Activated CD4-positive, CD25-positive, alpha-beta regulatory T cell treated with anti-CD3 and anti-CD28 coated beads, Interleukin-2, amount 50 U/mL, for 24 hours (primary cell): ENCODE results near the gene LMO3.

Experiments
- ATAC-seq, 2 donors: fragments of 150-1000 bp; cut with Tn5 transposase; one replicate each; pipeline ENCODE4 v1.10.0; 2021; ENCODE audit warnings: mild to moderate bottlenecking in 1 of 2, moderate library complexity in 1 of 2

The LMO3 gene

DNA sequence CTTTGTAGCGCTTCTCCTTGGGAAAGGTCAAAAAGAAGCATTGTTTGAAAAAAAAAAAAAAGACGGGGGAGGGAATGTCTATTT, at the start of gene LMO3:
LMO3 (minus strand) TSS at position 46 of the 84 bp plus-strand sequence. CDS start 5,302 bp downstream, outside the sequence.
- no peak for ATAC-seq

DNA sequence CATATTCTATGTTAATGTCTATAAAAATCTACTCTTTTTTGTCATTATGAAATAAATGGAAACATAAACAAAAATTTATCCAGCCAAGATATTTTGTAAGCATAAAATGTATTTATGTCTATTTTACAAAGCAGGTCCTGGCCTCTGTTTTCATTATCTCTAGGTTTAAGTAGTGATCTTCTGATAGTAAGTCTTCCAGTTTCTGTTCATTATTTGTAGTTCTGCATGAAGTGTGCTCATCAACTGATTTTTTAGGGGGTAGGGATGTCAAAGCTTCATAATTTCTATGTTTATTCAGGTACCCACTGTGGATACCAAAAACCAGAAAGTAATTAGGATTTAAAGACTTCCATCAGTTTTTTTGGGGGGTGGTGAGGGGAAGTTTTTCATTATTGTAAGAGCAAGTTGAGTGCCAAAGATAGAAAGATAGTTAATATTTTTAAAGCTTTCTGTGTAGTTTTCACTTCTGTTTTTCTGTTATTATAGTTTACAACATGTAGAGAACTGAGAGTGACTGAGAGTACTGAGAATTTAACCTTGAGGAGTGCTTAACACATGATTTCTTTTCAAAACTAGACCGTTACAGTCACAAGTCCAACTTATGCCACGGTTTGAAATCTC, 30.6 kb upstream of the LMO3 start:
- no peak for ATAC-seq

DNA sequence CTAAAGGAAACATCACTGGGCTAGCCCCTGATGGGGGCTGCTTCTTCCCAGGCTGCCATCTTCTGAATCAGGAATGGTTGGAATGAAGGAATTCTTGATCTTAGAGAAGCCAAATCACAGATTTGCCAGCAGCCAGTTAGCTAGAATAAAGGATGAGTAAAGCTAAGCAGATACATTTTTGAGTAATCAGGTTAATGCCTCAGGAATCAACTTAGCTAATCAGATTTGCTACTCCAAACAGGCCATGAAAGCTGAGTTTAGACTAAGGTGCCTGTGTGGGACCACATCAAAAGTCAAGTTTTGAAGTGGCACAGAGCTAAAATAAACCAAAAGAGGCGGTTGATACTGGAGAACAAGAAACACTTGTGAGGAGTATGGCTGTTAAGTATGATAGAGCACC, 28.8 kb upstream of the LMO3 start:
- no peak for ATAC-seq

DNA sequence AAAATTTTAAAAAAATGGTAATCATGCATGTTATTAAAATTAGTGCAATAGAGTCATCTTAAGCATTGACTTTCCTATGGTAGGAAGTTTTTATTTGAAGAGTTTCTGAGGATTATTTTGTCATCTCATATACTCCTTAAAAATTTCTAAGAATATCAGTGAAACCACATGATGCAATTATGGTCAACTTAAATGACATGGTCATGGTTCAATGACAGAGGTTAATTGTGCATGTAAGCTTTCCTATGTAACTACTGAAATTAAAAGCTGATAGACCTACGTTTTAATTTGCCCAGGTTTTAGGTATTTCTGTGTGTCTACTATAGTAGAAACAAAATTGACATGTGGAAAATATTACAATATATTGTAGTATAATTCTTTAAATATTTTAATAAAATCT, 21.0 kb upstream of the LMO3 start:
- ATAC-seq: no peak

DNA sequence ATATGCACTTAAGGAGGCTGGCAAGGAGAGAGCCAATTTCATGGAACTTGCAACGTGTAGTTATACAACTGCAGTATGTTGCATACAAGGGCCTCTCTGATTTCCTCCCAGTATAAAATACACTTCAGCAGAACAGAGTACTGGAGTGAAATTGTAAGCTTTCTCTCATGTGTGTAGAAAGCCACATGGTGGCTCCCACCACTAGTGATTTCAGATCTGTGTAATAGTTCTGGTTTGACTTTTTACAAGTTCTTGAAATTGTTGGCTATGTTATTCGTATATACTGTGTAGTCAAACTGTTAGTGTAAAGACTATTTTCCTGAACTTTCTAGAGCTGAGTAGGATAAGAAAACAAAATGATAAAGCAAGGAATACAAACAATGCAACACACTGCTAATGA, 16.4 kb upstream of the LMO3 start:
- no peak for ATAC-seq

DNA sequence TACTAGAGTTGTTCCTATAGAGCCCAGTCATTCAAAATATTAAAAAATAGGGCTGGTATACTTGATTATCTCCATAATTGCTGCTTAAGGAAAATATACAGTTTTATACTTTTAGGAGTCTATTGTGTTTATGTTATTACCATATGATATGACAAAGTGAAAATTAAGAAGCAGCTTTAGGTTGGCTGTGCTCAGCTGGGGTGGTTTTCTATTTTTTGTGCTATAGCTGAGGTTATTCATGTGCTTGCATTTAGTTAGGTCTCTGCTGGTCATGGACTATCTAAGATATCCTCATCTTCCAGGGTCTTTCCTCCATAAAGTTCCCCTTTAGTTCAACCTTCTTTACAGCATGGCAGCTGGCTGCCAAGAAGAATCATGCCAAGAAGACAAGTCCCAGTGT, 13.6 kb upstream of the LMO3 start:
- ATAC-seq: no peak

DNA sequence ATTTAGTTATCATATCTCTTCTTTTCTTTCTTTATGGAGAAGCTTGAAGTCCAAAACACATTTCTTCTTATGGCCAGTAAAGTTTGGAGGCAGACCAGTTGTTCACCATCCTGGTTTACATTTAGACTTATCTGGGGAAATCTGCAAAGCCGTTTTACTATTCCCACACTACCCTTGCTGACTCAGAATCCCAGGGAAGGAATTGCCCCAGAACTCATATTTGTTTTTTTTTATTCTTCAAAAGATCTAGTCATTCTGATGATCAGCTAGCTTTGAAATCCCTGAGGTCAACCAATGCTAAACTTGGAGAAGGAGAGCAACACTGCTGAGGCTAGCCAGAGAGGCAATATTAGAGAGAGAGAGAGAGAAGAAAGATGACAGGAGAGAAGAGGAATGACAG, 12.3 kb upstream of the LMO3 start:
- no peak for ATAC-seq

DNA sequence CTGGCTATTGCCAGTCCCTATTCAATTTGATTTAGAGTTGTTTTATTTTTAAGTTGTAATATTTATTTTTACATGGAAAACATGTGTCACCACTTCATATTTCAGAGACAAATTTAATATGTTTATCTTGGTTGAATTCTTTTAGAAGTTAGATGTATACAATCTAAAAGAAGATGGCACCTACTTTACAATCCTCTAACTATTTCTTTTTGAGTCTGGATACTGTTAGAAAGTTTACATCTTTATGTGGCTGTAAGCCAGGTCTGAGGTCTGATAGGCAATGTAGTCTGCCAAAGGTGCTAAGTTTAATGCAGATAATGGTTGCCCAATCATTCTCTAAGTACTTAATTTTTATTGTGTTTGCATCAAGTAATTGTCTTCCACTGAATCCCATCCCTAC, 7.2 kb upstream of the LMO3 start:
- no peak for ATAC-seq

DNA sequence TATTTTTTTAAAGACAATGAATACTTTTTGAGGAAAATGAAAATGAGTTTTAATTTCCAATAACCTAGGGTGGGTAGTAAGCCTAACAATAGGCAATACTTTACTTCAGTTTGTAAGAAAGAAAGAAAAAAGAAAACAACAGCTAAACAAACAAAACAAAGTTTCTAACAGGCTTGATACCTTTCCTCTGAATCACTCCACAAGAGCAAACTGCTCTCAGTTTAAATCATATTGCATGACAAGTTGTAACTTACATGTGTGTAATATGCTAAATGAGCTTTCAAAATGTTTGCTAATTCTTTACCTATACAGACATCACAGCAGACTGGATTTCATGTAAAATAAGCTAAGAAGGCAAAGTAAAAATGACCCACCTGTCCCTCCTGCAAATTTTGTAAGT, 6.7 kb upstream of the LMO3 start:
- no peak for ATAC-seq

DNA sequence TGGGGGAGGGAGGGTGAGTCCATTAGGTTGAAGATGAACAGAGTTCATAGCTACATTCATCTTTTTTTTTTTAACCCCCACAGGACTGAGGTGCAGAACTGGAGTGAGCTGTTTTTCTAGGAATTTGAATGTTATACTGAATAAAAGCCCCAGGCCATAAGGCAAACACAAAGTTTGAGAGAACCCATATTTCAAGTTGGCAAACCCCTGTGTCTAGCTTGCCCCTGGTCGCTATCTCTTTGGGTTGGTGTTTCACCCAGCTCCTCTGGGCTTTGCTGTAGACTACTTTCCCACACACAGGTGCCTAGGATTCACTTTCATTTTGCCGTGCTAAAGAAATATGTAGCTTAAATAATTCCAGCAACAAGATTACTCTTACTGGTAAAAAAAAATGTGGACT, 5.2 kb upstream of the LMO3 start:
- no peak for ATAC-seq

DNA sequence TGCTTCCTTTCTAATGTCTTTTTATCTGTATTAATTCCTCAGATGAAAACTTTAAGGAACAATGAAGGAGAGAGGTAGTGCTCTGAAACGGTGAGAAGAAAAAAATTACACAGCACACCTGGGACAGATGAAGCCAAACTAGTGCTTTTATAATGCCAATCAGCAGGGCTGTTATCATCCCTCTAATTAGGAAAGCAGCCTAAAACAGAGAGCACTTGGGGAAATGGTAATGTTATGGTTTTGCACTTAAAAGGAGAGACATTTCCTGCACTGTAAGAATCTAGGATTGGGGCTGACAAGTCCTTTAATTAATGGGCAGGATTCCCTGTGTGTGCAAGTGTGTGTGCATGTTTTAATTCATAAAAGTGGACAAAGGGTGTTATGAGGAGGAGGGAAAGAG, 4.8 kb upstream of the LMO3 start:
- no peak for ATAC-seq

DNA sequence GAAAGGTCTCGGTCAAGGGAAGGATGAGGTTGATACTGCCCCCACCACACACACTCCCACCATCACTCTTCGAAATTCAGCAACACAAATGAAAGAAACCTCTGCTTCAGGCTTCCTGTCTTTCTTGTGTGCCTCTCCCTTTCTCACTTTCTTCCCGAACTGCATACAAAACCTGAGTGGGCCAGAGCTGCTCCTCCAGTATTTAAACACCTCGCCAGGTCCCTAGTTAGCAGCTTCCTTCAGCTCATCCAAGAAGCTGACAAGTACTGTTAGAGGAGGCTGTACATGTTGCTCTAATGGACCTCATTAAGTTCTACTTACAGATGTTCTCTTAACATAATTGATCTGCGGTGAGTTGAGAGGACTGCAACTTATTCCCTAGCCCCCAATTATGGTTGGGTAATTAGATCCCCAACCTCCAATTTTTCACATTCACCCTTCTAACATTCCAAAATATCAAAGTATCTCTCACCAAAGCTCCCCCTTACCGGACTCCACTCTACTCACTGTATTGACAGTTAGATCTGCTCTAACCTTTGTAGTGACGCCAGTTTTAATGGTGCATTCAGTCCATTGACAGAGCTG, 4.1 kb upstream of the LMO3 start:
- ATAC-seq: no peak

DNA sequence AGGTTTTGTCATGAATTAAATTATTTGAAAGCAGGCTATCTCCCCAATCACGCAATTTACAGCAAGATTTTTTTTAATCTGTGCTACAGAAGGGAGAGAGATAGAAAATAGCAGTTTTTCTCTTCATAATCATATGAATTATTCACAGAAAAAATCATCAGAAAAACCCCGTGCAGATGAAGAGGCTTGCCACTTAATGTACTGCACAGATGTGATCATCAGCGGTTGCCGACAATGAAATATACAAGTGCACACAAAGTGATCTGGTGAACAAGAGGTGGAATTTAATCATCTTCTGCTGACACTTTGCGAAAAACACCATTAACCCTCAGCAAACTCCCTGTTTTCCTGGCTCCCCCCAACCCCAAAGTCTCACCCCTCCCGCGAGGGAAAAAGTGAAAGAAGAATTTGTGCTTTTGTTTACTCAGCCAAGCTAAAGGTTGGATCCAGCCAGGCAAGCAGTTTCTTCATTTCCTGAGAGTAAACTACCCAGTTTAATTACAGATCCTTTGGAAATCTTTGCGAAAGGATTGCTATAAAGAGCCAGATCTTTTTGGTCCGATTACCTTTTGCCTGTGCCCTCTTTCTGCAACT, 3.1 kb upstream of the LMO3 start:
- ATAC-seq: no peak

DNA sequence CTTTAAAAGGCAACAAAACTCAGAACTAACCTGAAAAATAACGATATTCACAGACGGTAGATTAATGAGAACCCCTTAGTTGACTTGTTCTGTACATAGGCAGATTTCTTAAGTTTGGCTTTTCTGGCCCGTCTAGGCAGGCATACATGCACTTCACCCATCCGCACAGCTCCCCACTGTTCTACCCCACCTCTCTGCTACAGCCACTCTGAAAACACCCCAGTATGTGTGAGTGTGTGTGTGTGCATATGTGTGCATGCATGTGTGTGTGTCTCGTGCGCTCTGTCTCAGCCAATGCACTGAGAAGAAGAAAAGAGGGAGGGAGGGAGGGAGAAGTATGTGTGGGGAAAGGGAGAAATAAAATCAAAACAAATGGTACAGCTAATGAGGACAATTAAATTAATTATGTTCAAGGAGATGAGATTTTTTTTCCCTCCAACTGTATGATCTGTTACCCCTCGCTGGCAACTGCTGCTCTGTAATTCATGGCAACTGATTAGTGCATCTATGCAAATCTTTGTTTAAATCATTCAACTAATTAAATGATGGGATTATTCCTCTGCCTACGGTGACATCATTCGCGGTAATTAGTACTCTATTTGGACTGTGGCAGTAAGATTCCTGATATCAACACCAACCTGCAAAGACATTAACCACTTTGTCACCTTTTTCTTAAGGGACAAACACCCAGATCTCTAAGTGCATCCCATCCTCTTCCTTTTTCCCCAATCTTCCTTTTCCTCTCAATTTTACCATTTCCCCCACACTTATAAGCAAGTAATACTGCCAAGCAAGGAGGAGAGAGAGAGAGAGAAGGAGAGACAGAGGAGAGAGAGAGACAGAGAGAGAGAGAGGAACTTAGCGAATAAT, 2.2 kb upstream of the LMO3 start:
- no peak for ATAC-seq

DNA sequence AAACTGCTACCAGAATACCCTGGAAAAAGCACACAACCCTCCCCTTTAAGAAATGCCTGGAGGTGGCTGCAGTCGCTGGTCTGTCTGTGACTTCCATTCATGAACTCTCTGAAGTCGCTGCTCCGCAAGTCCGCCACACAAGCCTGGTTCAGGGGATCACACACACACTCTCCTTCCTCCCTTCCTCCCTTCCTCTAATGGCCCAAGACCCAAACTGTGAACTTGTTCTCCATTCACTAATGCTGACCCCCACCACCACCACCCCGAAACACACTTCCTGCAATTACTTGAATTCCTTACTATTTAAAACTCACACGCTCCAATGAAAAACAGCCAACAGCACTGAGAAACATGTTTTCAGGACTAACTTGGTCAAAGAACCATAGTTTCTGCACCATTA, 1.0 kb upstream of the LMO3 start:
- no peak for ATAC-seq

DNA sequence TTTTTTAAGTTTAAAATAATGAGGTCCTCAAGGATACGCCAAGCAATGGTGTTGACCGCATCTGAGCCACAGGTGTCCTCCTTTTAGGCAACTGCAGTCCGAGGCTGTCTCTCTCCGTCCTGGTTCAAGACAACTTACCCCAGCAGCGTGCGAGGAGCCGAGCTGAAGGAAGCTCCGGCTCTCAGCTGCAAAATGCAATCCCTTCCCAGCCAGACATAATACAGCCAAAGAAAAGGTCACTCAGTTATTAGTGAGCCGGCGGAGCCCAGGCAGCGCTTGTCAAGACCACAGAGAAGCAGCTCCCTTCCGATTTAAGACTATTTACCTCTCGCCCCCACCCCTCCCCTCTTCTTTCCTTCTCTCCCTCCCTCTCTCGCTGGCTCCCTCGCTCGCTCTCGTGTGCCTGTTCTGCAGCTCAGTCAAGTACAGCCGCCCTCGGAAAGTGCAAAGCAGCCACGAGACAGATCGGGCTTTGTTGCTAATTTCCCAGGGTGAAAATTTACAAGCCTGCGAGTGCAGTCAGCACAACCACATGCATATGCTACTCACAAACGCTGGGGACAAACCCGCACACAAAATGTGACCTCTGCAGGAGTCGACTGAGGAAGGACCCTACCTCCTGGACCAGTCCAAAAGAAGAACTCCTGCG, 363 bp upstream of the LMO3 start:
- no peak for ATAC-seq

DNA sequence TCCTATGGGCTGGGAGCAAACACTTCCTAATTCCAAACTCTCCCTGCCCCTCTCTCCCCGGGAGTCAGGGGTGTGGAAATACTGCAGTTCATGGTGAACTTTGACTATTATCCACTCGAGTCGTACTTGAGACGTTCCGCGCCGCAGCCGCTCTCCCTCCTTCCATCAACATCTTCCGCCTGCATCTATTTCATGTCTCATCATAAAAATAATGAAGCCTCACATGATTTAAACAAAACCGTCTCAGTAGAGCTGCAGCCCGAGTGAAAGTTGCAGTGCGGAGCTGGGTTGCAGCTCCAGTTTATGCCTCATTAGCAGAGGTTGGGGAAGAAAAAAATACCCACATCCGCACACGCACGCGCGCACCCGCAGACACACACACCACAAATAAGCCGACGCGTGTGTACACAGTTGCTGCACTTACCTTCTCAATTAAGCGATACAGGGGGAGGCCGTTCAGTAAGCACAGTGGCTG, 283 bp downstream of the LMO3 start:
- no peak for ATAC-seq

DNA sequence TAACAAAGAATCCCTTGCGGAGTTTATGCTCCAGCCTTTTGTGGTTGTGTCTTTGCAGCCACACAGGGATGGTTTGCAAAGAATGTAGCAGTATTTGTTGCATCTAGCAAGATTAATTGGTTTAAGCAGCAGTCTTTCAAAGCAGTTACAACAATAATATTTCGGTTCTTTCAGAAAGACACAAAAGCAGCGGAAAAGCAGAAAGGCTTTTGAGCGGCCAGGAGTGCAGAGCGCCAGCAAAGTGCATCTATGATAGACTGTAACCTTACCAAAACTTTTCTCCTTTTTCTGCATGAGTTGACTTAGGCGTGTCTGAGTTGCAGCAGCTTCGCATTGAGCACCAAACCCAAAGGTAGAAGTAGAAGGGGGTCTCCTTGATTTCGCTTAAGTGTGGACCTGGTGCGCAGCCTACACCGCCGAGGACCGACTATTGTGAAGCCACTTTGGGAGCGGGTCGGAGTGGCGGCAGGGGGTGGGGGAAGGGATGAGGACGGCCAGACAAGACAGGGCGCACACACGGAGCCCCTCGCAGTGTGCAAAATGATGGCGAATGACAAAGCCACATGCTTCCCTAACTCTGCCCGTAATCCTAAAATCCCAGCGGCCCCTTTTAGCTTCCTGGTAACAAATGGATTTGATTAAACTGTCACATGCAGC, 1.2 kb downstream of the LMO3 start:
- ATAC-seq: no peak

DNA sequence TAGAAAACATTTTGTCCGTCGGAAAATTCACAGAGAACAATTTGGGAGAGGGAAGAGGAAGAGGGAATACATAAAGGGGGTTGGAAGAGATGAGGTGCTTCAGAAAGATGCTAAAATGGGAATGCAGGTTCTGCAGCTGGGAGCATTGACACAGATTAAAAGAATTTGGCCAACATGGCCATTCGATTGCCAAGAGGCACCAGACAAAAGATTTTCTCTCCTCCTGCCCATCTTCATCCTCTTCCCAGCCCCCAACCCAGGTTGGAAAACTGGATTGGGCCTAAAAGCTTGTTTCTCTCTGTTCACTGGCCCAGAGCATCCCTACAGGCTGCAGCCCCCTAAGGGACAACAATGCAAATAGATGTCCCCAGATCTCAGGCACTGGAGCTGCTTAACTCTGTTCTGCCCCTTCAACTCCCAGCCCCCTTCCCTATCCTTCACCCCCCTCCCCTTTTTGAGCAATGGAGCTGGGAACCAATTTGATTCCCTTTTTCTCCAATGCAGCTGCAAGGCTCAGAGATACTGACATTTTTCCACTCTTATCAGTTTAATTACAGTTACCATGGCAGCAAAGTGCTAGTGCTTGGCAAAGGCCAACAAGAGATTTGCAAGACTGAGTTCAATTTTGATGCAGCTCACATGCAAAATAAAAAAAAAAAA, 1.9 kb downstream of the LMO3 start:
- ATAC-seq: no peak

DNA sequence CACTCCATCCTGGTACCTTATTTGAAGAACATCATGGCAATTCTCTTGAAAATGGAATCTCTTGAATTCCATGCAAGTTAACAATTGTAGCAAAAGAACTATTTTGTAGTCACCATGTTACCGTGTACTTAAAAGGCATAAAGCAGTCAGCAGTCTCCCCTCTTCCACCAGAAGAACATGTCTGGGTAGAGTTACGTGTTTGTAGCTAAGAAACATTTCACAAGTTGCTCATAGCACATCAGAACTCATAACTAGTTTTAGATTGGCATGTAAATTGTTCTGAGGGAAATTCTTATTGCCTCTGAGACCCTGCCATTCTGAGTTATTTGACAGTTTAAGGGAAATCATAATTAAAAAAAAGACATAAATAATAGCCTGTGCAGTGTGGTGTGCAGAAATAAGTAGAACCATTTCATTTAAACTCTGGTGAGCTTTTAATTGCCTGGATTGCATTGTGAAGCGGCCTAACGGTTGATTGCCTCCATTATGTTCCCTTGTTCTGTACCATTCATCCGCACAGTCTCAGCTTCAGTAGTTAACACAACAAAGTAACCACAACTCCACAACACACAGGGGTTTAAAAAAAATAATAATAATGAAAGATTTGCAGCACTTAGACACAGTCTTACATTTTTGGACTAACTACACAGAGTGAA, 2.6 kb downstream of the LMO3 start:
- no peak for ATAC-seq

DNA sequence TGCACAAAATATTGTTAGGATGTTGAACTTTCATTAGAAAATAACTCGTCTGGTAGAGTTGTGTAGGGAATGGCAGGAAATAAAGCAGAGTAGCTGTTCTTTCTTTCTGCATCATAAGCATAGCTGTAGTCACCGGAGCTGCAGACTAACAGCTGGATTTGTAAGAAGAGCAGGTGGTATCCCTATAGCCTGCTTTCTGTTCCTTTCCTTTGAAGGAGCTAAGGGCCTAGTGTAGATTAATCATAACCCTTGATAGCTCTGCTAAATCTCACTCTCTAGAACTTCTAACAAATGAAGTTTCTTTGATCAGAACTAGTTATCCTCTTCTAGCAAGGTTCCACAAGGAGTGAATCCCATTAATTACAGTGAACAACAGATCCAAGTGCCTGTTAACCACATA, 3.5 kb downstream of the LMO3 start:
- ATAC-seq: no peak

DNA sequence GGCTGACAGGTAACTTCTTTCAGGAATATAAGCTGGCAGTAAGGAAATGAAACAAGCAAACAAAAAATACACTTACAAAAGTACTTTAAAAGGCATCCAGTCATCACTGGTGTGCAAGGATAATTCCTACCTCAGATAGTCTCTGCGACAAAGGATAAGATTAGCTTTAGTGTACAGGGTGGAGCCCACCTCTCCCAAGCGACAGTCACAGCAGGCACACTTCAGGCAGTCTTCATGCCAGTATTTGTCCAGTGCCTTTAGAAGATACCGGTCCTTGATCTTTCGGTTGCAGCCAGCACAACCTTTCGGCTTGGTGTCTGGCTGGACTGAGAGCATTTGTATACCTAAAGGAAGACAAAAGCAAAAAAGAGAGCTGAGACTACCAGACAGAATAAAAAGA, 5.4 kb downstream of the LMO3 start:
- ATAC-seq: no peak
